Body of pancreas (tissue), 4 donors: Measurements from ENCODE around the gene RAI1. TPM values are rescaled to one million over a fixed set of nuclear protein-coding genes. Genes with fewer than 3 reads are reported as not detected.

Experiments used
- ATAC-seq: fragments of 150-250 bp; one replicate; pipeline ENCODE4 v1.9.1; 2016
- DNase-seq, 4 donors: peaks; one replicate each; pipeline ENCODE4 v3.0.0-alpha.2; 2019
- H3K27ac ChIP-seq, 4 donors: fragments of 200-600 bp; sonication (generic); 1 replicate in 3 of 4; 2 replicates in 1 of 4; pipeline versions ENCODE4 v1.5.1 to v1.6.1; 2016 to 2019; ENCODE audit warnings: mild to moderate bottlenecking in 1 of 4, mixed read lengths in 1 of 4, moderate library complexity in 1 of 4
- H3K27me3 ChIP-seq, 2 donors: fragments of 200-600 bp; sonication (generic); one replicate each; pipeline ENCODE4 v1.6.0; 2016; ENCODE audit warnings: mild to moderate bottlenecking in 1 of 2
- H3K36me3 ChIP-seq, 2 donors: fragments of 200-600 bp; sonication (generic); replicated peaks in 1 of 2; 2 replicates each; pipeline ENCODE4 v1.5.1; 2016; ENCODE audit warnings: low read depth in 2 of 2; ENCODE audit not compliant: insufficient read depth in 1 of 2
- H3K4me1 ChIP-seq: fragments of 200-600 bp; sonication (generic); one replicate; pipeline ENCODE4 v1.6.0; 2016
- H3K4me3 ChIP-seq, 2 donors: fragments of 200-600 bp; sonication (generic); 1 replicate in 1 of 2; 2 replicates in 1 of 2; pipeline ENCODE4 v1.5.1; 2016 to 2019
- H3K9me3 ChIP-seq, 3 donors: fragments of 200-600 bp; sonication (generic); 1 replicate in 2 of 3; 2 replicates in 1 of 3; pipeline ENCODE4 v1.5.1; 2016
- POLR2A ChIP-seq, 3 donors: fragments of 450-650 bp; IDR thresholded peaks; one replicate each; pipeline ENCODE4 v1.6.1; 2016; ENCODE audit warnings: antibody characterized with exemption in 3 of 3, mild to moderate bottlenecking in 2 of 3
- WGBS, 2 donors: methylation state at CpG; one replicate each; pipeline ENCODE4 v1.1.5; 2017; 5-methylcytosine and 5-hydroxymethylcytosine counted together
- intact Hi-C: fragments of 100-400 bp; cut with DNase I; formaldehyde crosslinking; loops from one replicate; pipeline ENCODE4 v1.15.1; 2023
- total RNA-seq, 2 donors: library from RNA; depleted of rRNA; stranded (reverse); fragments of >200 nt; gene quantifications; one replicate each; pipeline ENCODE4 v1.1.0, GENCODE V29; 2016
- TF ChIP-seq, protein P1 (sequence below), 7 experiments: fragments of 450-650 bp in 4 of 7; fragments of 200-600 bp in 3 of 7; sonication (generic) in 3 of 7; IDR thresholded peaks; one replicate each; pipeline ENCODE4 v1.5.1; 2016 to 2019; ENCODE audit warnings: antibody characterized with exemption in 7 of 7

RAI1 gene
- total RNA-seq, 2 donors from 2014 or later: 16.3 to 41.5 TPM

DNA sequence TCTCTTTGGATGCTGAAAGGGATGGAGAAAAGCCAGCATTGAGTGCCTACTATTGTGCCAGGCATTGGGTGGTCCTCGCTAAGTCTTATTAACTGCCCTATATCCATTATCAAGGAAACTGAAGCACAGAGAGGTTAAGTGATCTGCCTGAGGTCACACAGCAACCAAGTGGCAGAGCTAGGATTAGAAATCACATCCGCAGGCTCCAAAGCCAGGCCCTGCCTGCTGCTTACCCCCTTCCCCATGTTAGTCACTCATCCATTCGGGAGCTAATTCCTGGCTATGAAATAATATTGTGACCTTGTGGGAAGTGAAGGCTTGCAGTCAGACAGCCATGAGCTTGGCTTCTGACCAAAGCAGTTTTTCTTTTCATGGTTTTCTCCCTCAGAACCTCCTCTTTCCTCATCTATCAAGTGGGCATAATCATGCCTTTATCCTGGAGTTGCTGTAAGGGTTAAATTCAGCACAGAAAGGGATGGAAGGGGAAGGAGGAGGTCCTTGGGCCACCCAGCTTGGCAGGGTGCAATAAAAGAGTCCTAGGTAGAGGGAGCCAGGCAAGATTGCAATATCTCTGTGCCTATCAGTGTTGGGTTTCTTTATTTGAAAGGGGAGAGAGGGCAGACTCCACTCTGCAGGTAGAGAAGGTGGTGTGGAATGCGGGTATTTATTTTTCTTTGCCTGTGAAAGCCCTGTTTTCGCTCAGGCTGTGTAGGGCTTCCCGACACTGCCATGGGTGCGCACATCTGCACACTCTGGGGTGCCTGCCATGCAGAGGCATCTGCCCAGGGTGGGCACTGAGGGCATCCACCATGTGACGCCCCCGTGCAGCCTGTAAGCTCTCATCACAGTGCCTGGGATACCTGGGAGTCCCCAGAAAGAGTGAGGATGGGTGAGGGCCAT lies 11.3 kb downstream of the RAI1 start:
- H3K27me3 ChIP-seq: no peaks in the 10 kb centered on the region
- DNase-seq (no peak), ATAC-seq (no peak)
- H3K27ac ChIP-seq: peak overlapping the region; percentile 86 to 97 (median 97)
- H3K4me3 ChIP-seq: no peak overlapping the region
- peaks cover 75% of the 10 kb centered on the region for H3K4me1 ChIP-seq
- WGBS, 2 donors: 40 to 52% methylated on average over 6 to 9 of the region's 9 CpGs
- no peaks in the 10 kb centered on the region for H3K9me3 ChIP-seq
- no peaks in the 10 kb centered on the region for H3K36me3 ChIP-seq
- intact Hi-C loops: no loop called here
- TF ChIP-seq, protein P1, sequence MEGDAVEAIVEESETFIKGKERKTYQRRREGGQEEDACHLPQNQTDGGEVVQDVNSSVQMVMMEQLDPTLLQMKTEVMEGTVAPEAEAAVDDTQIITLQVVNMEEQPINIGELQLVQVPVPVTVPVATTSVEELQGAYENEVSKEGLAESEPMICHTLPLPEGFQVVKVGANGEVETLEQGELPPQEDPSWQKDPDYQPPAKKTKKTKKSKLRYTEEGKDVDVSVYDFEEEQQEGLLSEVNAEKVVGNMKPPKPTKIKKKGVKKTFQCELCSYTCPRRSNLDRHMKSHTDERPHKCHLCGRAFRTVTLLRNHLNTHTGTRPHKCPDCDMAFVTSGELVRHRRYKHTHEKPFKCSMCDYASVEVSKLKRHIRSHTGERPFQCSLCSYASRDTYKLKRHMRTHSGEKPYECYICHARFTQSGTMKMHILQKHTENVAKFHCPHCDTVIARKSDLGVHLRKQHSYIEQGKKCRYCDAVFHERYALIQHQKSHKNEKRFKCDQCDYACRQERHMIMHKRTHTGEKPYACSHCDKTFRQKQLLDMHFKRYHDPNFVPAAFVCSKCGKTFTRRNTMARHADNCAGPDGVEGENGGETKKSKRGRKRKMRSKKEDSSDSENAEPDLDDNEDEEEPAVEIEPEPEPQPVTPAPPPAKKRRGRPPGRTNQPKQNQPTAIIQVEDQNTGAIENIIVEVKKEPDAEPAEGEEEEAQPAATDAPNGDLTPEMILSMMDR (IDR thresholded peaks at IDR 0.05): no peak
- no peak for TF ChIP-seq POLR2A (IDR thresholded peaks at IDR 0.05)

DNA sequence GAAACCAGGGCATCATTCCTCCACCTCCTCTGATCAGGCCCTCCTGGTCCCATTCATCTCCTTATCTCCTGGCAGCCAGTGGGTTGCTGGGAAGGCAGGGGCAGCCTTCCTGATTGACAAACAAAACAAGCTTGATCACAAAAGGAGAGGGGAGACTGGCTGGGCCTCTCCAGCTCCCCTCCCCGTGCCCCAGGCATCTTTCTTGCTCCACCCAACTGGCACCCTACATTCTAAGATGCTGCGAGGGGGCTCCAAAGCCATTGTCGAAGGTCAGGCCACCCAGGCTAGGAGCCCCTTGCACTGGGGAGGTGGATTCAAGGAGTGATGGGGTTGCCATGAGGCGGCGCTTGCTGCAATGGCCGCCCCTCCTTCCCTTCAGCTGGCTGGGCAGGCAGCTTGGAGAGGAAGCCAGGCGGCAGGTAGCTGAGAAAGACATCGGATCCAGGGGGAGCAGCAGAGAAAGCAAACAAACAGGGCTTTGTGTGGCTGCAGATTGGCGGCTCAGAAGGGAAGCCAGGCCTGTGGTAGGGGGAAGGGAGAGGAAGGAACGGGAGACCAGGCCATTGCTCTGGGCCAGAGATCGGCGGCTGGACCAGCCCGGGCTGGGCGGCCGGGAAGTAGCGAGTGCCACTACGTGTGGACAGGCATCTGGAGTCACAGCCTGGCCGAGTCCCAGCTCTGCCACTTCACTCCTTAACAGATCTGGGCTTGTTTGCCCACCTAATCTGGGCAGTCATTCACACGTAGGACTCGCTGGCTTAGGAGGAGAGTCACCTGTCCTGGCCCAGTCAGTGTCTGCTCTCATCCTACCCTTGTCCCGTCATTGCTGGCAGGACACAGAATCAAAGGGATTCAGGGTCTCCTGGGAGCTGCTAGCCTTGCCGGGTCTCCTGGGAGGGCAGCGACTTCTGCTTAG lies 12.3 kb downstream of the RAI1 start:
- Histone ChIP-seq H3K4me1 (peaks cover 83% of the 10 kb centered on the region), H3K36me3 (no peaks in the 10 kb centered on the region), H3K4me3 (no peak overlapping the region), H3K27ac (peak overlapping the region; percentile 86 to 97 (median 97)), H3K9me3 (no peaks in the 10 kb centered on the region), H3K27me3 (no peaks in the 10 kb centered on the region)
- DNase-seq (peak; percentile 71 to 88 (median 86)), ATAC-seq (peak; percentile 54)
- intact Hi-C loops: no loop called here
- 7 to 20% methylated on average over 9 to 23 of the region's 23 CpGs for WGBS, 2 donors
- TF ChIP-seq, protein P1 (IDR thresholded peaks at IDR 0.05): no peak
- peak; percentile 12 to 57 (median 49) for TF ChIP-seq POLR2A (IDR thresholded peaks at IDR 0.05)

DNA sequence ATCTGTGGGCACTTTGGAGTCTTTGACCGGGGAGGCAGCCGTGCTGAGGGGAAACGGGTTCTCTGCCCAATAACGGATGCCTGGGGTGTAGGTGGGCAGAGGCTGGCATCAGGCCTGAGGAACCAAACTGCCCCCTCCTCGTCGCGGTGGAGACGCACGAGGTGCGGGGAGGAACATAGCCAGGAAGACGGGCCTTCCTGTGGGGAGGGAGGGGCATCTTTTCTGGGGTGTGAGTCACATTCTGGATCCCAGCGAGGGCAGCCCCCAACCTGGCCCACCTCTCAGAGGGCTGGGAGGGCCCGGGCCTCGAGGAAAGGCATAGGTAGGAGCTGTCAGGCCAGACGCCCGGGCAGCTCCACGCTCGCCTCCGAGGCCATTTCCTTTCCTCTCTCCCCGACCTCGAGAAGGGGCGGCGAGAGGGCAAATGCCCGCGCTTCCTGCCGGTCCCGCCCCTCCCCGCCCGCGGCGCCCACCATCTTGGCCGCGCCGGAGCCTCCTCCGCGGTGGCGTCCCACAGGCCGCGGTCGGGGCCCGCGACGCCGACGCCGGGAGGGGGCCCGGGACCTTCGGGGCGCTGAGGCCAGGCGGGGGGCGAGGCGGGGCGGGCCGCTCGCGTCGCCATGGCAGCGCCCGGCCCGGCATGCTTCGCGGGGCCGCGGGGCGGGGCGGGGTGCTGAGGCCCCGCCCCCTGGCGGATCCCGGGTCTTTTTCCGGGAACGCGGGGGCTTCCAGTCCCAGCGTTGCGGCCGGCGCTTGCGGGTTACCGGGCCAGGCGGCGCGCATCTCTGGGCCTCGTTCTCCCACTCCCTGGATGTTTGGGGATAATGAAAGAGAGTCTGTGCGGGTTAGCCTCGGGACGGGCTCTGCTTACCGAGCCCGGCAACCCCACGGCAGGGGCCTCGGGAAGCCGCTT lies 13.2 kb downstream of the RAI1 start:
- no peaks in the 10 kb centered on the region for H3K27me3 ChIP-seq
- DNase-seq (peak; percentile 60 to 80 (median 72)), ATAC-seq (peak; percentile 64)
- no peaks in the 10 kb centered on the region for H3K36me3 ChIP-seq
- H3K4me3 ChIP-seq: peak overlapping the region; percentile 38 to 59
- peak; percentile 49 to 80 (median 79) for TF ChIP-seq POLR2A (IDR thresholded peaks at IDR 0.05)
- TF ChIP-seq, protein P1 (IDR thresholded peaks at IDR 0.05): peak in 1 of 7 experiments; percentile 12
- intact Hi-C loops: no loop called here
- peak overlapping the region; percentile 86 to 97 (median 97) for H3K27ac ChIP-seq
- WGBS, 2 donors: 0% methylated on average over 5 to 48 of the region's 90 CpGs
- peaks cover 92% of the 10 kb centered on the region for H3K4me1 ChIP-seq
- no peaks in the 10 kb centered on the region for H3K9me3 ChIP-seq

DNA sequence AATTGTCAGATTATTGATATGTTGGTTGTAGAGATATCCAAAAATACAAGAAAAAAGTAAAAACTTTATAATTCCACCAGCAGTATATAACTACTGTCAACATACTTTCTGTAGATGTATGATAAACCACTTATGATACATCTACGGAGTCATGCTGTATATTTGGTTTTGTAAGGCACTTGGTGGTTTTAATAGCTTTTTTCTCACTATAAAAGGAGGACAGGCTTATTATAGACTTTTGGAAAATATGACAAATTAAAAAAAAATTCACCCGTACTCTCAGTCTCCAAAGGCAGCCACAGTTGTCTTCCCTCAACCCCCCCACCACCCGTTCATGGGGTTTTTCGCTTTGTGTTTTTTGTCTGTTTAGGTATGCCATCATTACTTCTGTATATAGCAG lies 14.8 kb downstream of the RAI1 start:
- intact Hi-C loops: no loop called here
- no peak for ATAC-seq
- peaks cover 92% of the 10 kb centered on the region for H3K4me1 ChIP-seq
- WGBS, 2 donors: 89 to 93% methylated on average over 4 of the region's 4 CpGs
- no peaks in the 10 kb centered on the region for H3K36me3 ChIP-seq
- TF ChIP-seq, protein P1 (IDR thresholded peaks at IDR 0.05): no peak
- TF ChIP-seq POLR2A (IDR thresholded peaks at IDR 0.05): no peak
- peak overlapping the region in 3 of 4 donors; percentile 97 for H3K27ac ChIP-seq
- H3K27me3 ChIP-seq: no peaks in the 10 kb centered on the region
- H3K9me3 ChIP-seq: no peaks in the 10 kb centered on the region
- H3K4me3 ChIP-seq: no peak overlapping the region
- DNase-seq: no peak
